SIG-M5 (cell line): ENCODE data around the gene ESR1.

ENCODE experiments used
- DNase-seq: peaks from one replicate; lab custom pipeline; 2025; lab: John Stamatoyannopoulos, UW

ESR1 gene

GRCh38 chr6:151807513-151808370 is at the start of gene ESR1:
Gene ESR1, plus strand, starts transcription at chr6:151807682. Its CDS starts 231 bp downstream, at chr6:151807913.
- DNase-seq, result no peak

GRCh38 chr6:151760486-151760885 is 47.0 kb upstream of the ESR1 start:
- no peak for DNase-seq

GRCh38 chr6:151761851-151762250 is 45.6 kb upstream of the ESR1 start:
- DNase-seq, result no peak

- DNase-seq, result no peak
Observed at GRCh38 chr6:151762817-151763216, 44.7 kb upstream of the ESR1 start.

- DNase-seq, result no peak
Observed at GRCh38 chr6:151763303-151763702, 44.2 kb upstream of the ESR1 start.

GRCh38 chr6:151763938-151764680 is 43.4 kb upstream of the ESR1 start:
- DNase-seq, result no peak

- no peak for DNase-seq
Observed at GRCh38 chr6:151765444-151765886, 42.0 kb upstream of the ESR1 start.

GRCh38 chr6:151772446-151772845 is 35.0 kb upstream of the ESR1 start:
- no peak for DNase-seq

GRCh38 chr6:151773382-151773781 is 34.1 kb upstream of the ESR1 start:
- no peak for DNase-seq

GRCh38 chr6:151782560-151782959 is 24.9 kb upstream of the ESR1 start:
- no peak for DNase-seq

GRCh38 chr6:151783692-151784091 is 23.8 kb upstream of the ESR1 start:
- no peak for DNase-seq

- no peak for DNase-seq
Observed at GRCh38 chr6:151784441-151785214, 22.9 kb upstream of the ESR1 start.

- DNase-seq, result no peak
Observed at GRCh38 chr6:151796842-151797530, 10.5 kb upstream of the ESR1 start.

GRCh38 chr6:151803743-151804142 is 3.7 kb upstream of the ESR1 start:
- DNase-seq, result no peak

- DNase-seq, result no peak
Observed at GRCh38 chr6:151804585-151805285, 2.7 kb upstream of the ESR1 start.

- no peak for DNase-seq
Observed at GRCh38 chr6:151805286-151805840, 2.1 kb upstream of the ESR1 start.

GRCh38 chr6:151806757-151807512 is 547 bp upstream of the ESR1 start:
- DNase-seq, result no peak

GRCh38 chr6:151808371-151809241 is 1.1 kb downstream of the ESR1 start:
- DNase-seq, result no peak

GRCh38 chr6:151811081-151811480 is 3.6 kb downstream of the ESR1 start:
- no peak for DNase-seq
